Effector memory CD8-positive, alpha-beta T cell (primary cell): Measurements from ENCODE around the gene SNX14.
"Not testable (repeated sequence)": the region's sequence is repeated elsewhere in the genome, so short reads cannot be mapped to it uniquely, and the experiment has no call there.

Experiments
- ATAC-seq: fragments of 150-1000 bp; cut with Tn5 transposase; replicated peaks from 2 replicates; pipeline ENCODE4 v1.10.0; 2021; ENCODE audit warnings: mild to moderate bottlenecking, moderate library complexity
- DNase-seq, 3 experiments: peaks; one replicate each; pipeline ENCODE4 v3.0.0; 2021
- H3K27ac Mint-ChIP-seq, 2 donors: one replicate each; pipeline ENCODE4 v1.8.0; 2022; ENCODE audit warnings: mild to moderate bottlenecking in 2 of 2, mixed read lengths in 2 of 2, moderate library complexity in 2 of 2
- H3K27me3 Mint-ChIP-seq, 2 donors: one replicate each; pipeline ENCODE4 v1.8.0; 2022; ENCODE audit warnings: mixed read lengths in 2 of 2
- H3K36me3 Mint-ChIP-seq: one replicate; pipeline ENCODE4 v1.8.0; 2022; ENCODE audit warnings: mild to moderate bottlenecking, moderate library complexity, mixed read lengths; ENCODE audit not compliant: insufficient read depth
- H3K4me1 Mint-ChIP-seq, 2 donors: one replicate each; pipeline ENCODE4 v1.8.0; 2022; ENCODE audit warnings: low read depth in 2 of 2, mixed read lengths in 2 of 2
- H3K4me3 Mint-ChIP-seq, 2 donors: one replicate each; pipeline ENCODE4 v1.8.0; 2022; ENCODE audit warnings: mild to moderate bottlenecking in 2 of 2, mixed read lengths in 2 of 2, moderate library complexity in 2 of 2
- H3K9me3 Mint-ChIP-seq, 2 donors: one replicate each; pipeline ENCODE4 v1.8.0; 2022; ENCODE audit warnings: mixed read lengths in 2 of 2

Gene SNX14

GRCh38 chr6:85612690-85613474, 19.2 kb upstream of the SNX14 start:
- Mint-ChIP-seq H3K9me3 (no peaks in the 10 kb centered on the region), H3K4me1 (peaks cover 8% of the 10 kb centered on the region in 2 donors), H3K27ac (no peak overlapping the region), H3K36me3 (peaks cover 75% of the 10 kb centered on the region), H3K4me3 (no peak overlapping the region), H3K27me3 (no peaks in the 10 kb centered on the region)
- ATAC-seq = no peak
- DNase-seq = no peak

- Mint-ChIP-seq H3K9me3 (no peaks in the 10 kb centered on the region), H3K27ac (no peak overlapping the region), H3K4me3 (no peak overlapping the region), H3K4me1 (peaks cover 4 to 6% of the 10 kb centered on the region in 2 donors), H3K27me3 (no peaks in the 10 kb centered on the region), H3K36me3 (peaks cover 50% of the 10 kb centered on the region)
- ATAC-seq (no peak), DNase-seq (no peak)
Observed at GRCh38 chr6:85610182-85610895, 16.7 kb upstream of the SNX14 start.

- DNase-seq (no peak), ATAC-seq (no peak)
- Mint-ChIP-seq H3K9me3 (no peaks in the 10 kb centered on the region), H3K4me3 (no peak overlapping the region), H3K27me3 (no peaks in the 10 kb centered on the region), H3K4me1 (peaks cover 0 to 13% of the 10 kb centered on the region in 2 donors), H3K27ac (no peak overlapping the region), H3K36me3 (peaks cover 17% of the 10 kb centered on the region)
Observed at GRCh38 chr6:85602100-85602499, 8.4 kb upstream of the SNX14 start.

- H3K4me3 Mint-ChIP-seq = no peak overlapping the region
- H3K27ac Mint-ChIP-seq = peak overlapping the region; percentile 5 to 14
- peaks cover 17% of the 10 kb centered on the region for H3K36me3 Mint-ChIP-seq
- H3K4me1 Mint-ChIP-seq = peaks cover 0 to 13% of the 10 kb centered on the region in 2 donors
- ATAC-seq (no peak), DNase-seq (no peak)
- H3K9me3 Mint-ChIP-seq = no peaks in the 10 kb centered on the region
- H3K27me3 Mint-ChIP-seq = no peaks in the 10 kb centered on the region
Observed at GRCh38 chr6:85600713-85601313, 7.2 kb upstream of the SNX14 start.

- ATAC-seq = peak; percentile 27
- DNase-seq = peak in 1 of 3 experiments; percentile 25
- Mint-ChIP-seq H3K4me3 (peak overlapping the region; percentile 93 to 98), H3K36me3 (peaks cover 34% of the 10 kb centered on the region), H3K4me1 (peaks cover 34 to 42% of the 10 kb centered on the region in 2 donors), H3K9me3 (no peaks in the 10 kb centered on the region), H3K27ac (peak overlapping the region; percentile 95 to 96), H3K27me3 (no peaks in the 10 kb centered on the region)
Observed at GRCh38 chr6:85594197-85594930, 706 bp upstream of the SNX14 start.

GRCh38 chr6:85592033-85592432, 1.6 kb downstream of the SNX14 start:
- peaks cover 36% of the 10 kb centered on the region for H3K36me3 Mint-ChIP-seq
- H3K27me3 Mint-ChIP-seq = no peaks in the 10 kb centered on the region
- DNase-seq (no peak), ATAC-seq (no peak)
- H3K4me1 Mint-ChIP-seq = peaks cover 40 to 58% of the 10 kb centered on the region in 2 donors
- H3K9me3 Mint-ChIP-seq = no peaks in the 10 kb centered on the region
- peak overlapping the region; percentile 95 to 96 for H3K27ac Mint-ChIP-seq
- peak overlapping the region; percentile 93 to 98 for H3K4me3 Mint-ChIP-seq

- peak overlapping the region in 1 of 2 donors; percentile 56 for H3K27ac Mint-ChIP-seq
- H3K27me3 Mint-ChIP-seq = no peaks in the 10 kb centered on the region
- no peaks in the 10 kb centered on the region for H3K9me3 Mint-ChIP-seq
- peak overlapping the region in 1 of 2 donors; percentile 98 for H3K4me3 Mint-ChIP-seq
- peaks cover 36% of the 10 kb centered on the region for H3K36me3 Mint-ChIP-seq
- DNase-seq = no peak
- peaks cover 43 to 60% of the 10 kb centered on the region in 2 donors for H3K4me1 Mint-ChIP-seq
- no peak for ATAC-seq
Observed at GRCh38 chr6:85591207-85591606, 2.5 kb downstream of the SNX14 start.

GRCh38 chr6:85585741-85586140, 7.9 kb downstream of the SNX14 start:
- no peak for DNase-seq

GRCh38 chr6:85582832-85583231, 10.8 kb downstream of the SNX14 start:
- DNase-seq, H3K4me3 Mint-ChIP-seq, H3K36me3 Mint-ChIP-seq, H3K27me3 Mint-ChIP-seq, H3K27ac Mint-ChIP-seq, ATAC-seq: not testable (repeated sequence)
- Mint-ChIP-seq H3K9me3 (peaks cover 4 to 13% of the 10 kb centered on the region in 2 donors), H3K4me1 (peaks cover 34 to 55% of the 10 kb centered on the region in 2 donors)

More at GRCh38 chr6:85585741-85586140, 7.9 kb downstream of the SNX14 start:
- ATAC-seq = no peak
- Mint-ChIP-seq H3K27me3 (no peaks in the 10 kb centered on the region), H3K36me3 (peaks cover 7% of the 10 kb centered on the region), H3K27ac (no peak overlapping the region), H3K4me3 (no peak overlapping the region), H3K4me1 (peaks cover 42 to 65% of the 10 kb centered on the region in 2 donors), H3K9me3 (peaks cover 4 to 13% of the 10 kb centered on the region in 2 donors)

- H3K27ac Mint-ChIP-seq = peak overlapping the region in 1 of 2 donors; percentile 9
- H3K9me3 Mint-ChIP-seq = peaks cover 4 to 13% of the 10 kb centered on the region in 2 donors
- DNase-seq (no peak), ATAC-seq (no peak)
- no peaks in the 10 kb centered on the region for H3K27me3 Mint-ChIP-seq
- H3K36me3 Mint-ChIP-seq = no peaks in the 10 kb centered on the region
- H3K4me1 Mint-ChIP-seq = peaks cover 29 to 50% of the 10 kb centered on the region in 2 donors
- no peak overlapping the region for H3K4me3 Mint-ChIP-seq
Observed at GRCh38 chr6:85581572-85581971, 12.1 kb downstream of the SNX14 start.

GRCh38 chr6:85580878-85581267, 12.8 kb downstream of the SNX14 start:
- Mint-ChIP-seq H3K9me3 (peaks cover 4 to 13% of the 10 kb centered on the region in 2 donors), H3K4me1 (peaks cover 28 to 48% of the 10 kb centered on the region in 2 donors), H3K27ac (peak overlapping the region in 1 of 2 donors; percentile 36), H3K36me3 (no peaks in the 10 kb centered on the region), H3K4me3 (no peak overlapping the region), H3K27me3 (no peaks in the 10 kb centered on the region)
- ATAC-seq = no peak
- no peak for DNase-seq

- no peaks in the 10 kb centered on the region for H3K36me3 Mint-ChIP-seq
- H3K27me3 Mint-ChIP-seq = no peaks in the 10 kb centered on the region
- H3K27ac Mint-ChIP-seq = peak overlapping the region; percentile 36 to 51
- peaks cover 4 to 13% of the 10 kb centered on the region in 2 donors for H3K9me3 Mint-ChIP-seq
- H3K4me1 Mint-ChIP-seq = peaks cover 27 to 47% of the 10 kb centered on the region in 2 donors
- no peak overlapping the region for H3K4me3 Mint-ChIP-seq
- ATAC-seq (no peak), DNase-seq (no peak)
Observed at GRCh38 chr6:85580118-85580877, 13.4 kb downstream of the SNX14 start.
